Activated T-cell treated with anti-CD3 and anti-CD28 coated beads, Interleukin-2, amount 50 U/mL, for 72 hours (primary cell): ENCODE results near the gene GPA33. TPM values are rescaled to one million over a fixed set of nuclear protein-coding genes. Genes with fewer than 3 reads are reported as not detected.

Experiments used
- ATAC-seq, 2 donors: fragments of 150-1000 bp; cut with Tn5 transposase; replicated peaks in 1 of 2; 2 replicates each; pipeline ENCODE4 v1.10.0; 2021; ENCODE audit warnings: moderate library complexity in 2 of 2, mild to moderate bottlenecking in 1 of 2
- DNase-seq, 2 donors: peaks; one replicate each; pipeline ENCODE4 v3.0.0; 2021 to 2022; ENCODE audit warnings: mixed read lengths in 1 of 2
- H3K27ac Mint-ChIP-seq: one replicate; pipeline ENCODE4 v1.8.0; 2022; ENCODE audit warnings: mild to moderate bottlenecking, moderate library complexity, mixed read lengths
- H3K27me3 Mint-ChIP-seq: one replicate; pipeline ENCODE4 v1.8.0; 2022; ENCODE audit warnings: low read depth, mixed read lengths
- H3K36me3 Mint-ChIP-seq, 2 donors: one replicate each; pipeline ENCODE4 v1.8.0; 2022; ENCODE audit warnings: mixed read lengths in 2 of 2, mild to moderate bottlenecking in 1 of 2; ENCODE audit not compliant: insufficient read depth in 2 of 2
- H3K4me1 Mint-ChIP-seq: one replicate; pipeline ENCODE4 v1.8.0; 2022; ENCODE audit warnings: low read depth, mixed read lengths
- H3K4me3 Mint-ChIP-seq, 2 donors: one replicate each; pipeline ENCODE4 v1.8.0; 2022; ENCODE audit warnings: mild to moderate bottlenecking in 2 of 2, mixed read lengths in 2 of 2, moderate library complexity in 2 of 2
- H3K9me3 Mint-ChIP-seq, 2 donors: one replicate each; pipeline ENCODE4 v1.8.0; 2022; ENCODE audit warnings: mixed read lengths in 2 of 2
- total RNA-seq, 2 donors: library from RNA; stranded (reverse); gene quantifications; one replicate each; pipeline ENCODE4 v1.2.3, GENCODE V29; 2022

The GPA33 gene
- total RNA-seq, 2 donors from 2014 or later: 2.6 to 5.2 TPM

DNA sequence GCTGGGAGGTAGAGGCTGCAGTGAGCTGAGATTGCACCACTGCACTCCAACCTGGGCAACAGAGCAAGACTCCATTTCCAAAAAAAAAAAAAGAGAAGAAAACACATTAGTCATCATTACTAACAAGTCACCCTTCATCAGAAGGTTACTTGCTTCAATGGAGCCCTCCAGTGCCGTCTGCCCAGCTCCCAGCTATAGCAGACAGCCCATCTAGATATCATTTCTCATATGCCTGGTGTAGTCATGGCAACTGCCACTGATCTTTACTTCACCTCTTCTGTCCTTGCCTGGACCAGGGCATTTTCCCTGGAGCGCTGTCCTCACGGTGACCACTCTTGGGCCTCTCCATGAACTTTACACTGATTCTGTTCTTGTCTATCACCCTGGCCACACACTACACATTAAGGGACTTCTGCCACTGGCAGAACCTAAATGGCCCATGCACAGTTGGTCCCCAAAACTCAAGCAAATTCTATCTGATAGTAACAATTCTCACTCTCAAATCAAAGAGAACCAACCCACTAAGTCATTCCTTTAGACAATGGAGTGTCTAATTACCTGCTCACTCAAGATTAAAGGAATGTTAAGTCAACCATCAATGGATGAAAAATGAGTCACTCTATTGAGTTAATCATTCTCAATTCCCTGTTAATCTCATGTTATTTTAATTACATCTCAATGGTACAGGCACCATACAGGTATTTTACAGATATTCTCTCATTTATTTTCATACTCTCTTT, 12.9 kb downstream of the GPA33 start:
- Mint-ChIP-seq H3K27ac (no peak overlapping the region), H3K27me3 (no peaks in the 10 kb centered on the region), H3K4me1 (peaks cover 20% of the 10 kb centered on the region), H3K9me3 (peaks cover 0 to 5% of the 10 kb centered on the region in 2 donors), H3K36me3 (peaks cover 0 to 3% of the 10 kb centered on the region in 2 donors), H3K4me3 (no peak overlapping the region)
- ATAC-seq (no peak), DNase-seq (no peak)

DNA sequence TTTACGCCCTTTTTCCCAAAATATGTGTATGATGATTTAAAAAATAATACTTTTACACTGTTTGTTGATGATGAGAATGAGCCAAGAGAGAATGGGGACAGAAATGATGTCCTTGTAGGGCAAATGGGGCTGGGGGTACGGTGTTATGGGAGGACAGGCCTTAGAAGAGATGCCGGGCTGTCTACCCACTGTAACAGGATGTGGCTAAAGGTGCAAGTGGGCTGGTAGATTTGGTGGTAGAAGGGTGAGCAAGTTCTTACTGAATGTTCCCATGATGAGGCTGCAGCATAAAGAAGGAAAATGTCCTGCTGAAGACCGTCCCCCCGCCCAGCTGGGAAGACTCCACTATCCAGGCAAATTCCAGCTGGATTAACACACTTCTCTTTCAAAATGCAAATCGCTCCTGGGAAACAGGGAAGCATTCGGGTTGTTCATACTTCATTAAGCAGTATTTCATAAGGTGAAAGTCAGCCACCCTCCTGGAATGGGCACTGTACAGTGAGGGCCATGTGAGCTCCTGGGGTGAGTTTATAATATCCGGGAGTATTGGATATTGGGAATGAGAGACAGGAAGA, 14.0 kb downstream of the GPA33 start:
- peak overlapping the region; percentile 21 for H3K4me3 Mint-ChIP-seq
- peaks cover 20% of the 10 kb centered on the region for H3K4me1 Mint-ChIP-seq
- ATAC-seq (peak in 1 of 2 donors; percentile 52), DNase-seq (no peak)
- no peaks in the 10 kb centered on the region for H3K27me3 Mint-ChIP-seq
- H3K9me3 Mint-ChIP-seq: peaks cover 0 to 5% of the 10 kb centered on the region in 2 donors
- peaks cover 0 to 3% of the 10 kb centered on the region in 2 donors for H3K36me3 Mint-ChIP-seq
- peak overlapping the region; percentile 12 for H3K27ac Mint-ChIP-seq

DNA sequence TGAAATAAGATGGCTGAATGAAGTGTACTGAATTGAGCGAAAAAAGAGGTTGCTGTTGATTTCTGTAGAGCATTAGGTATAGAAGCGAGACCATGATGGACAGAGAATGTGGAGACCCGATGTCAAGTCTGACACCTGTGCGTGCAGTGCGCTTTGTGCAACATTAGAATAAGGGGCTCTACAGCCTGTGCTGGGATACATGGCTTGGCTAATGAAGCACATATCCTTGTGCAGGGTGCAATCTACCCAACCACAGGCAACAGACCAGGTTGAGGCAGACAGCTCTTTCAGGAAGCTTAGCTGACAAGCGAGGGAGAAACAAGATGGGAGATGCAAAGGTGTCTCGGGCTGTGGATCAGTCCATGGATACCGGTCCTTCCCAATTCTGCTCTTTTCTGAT, 18.9 kb downstream of the GPA33 start:
- Mint-ChIP-seq H3K27ac (no peak overlapping the region), H3K36me3 (peaks cover 0 to 2% of the 10 kb centered on the region in 2 donors), H3K27me3 (no peaks in the 10 kb centered on the region), H3K4me1 (peaks cover 13% of the 10 kb centered on the region), H3K4me3 (no peak overlapping the region), H3K9me3 (peaks cover 0 to 5% of the 10 kb centered on the region in 2 donors)
- ATAC-seq (no peak), DNase-seq (no peak)

DNA sequence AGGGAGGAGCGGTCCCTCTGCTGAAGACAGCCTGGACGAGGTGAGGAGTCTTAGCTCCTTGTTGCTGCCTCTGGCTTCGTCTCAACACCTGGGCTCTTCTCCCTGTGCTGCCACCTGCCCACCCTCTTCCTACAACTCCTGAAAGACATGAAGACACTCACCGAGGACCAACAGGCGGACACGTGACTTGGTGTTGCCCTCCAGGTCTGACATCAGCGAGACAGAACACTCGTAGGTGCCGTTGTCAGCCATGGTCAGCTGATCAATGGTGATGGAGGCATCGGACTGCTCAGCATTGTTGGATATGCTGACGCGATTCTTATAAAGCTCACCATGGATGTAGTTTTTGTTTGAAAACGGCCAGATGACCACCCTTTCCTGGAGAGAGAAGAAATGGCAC, 21.4 kb downstream of the GPA33 start:
- Mint-ChIP-seq H3K9me3 (no peaks in the 10 kb centered on the region), H3K4me3 (no peak overlapping the region), H3K27ac (no peak overlapping the region), H3K4me1 (no peaks in the 10 kb centered on the region), H3K27me3 (no peaks in the 10 kb centered on the region), H3K36me3 (no peaks in the 10 kb centered on the region)
- no peak for ATAC-seq
- DNase-seq: no peak

DNA sequence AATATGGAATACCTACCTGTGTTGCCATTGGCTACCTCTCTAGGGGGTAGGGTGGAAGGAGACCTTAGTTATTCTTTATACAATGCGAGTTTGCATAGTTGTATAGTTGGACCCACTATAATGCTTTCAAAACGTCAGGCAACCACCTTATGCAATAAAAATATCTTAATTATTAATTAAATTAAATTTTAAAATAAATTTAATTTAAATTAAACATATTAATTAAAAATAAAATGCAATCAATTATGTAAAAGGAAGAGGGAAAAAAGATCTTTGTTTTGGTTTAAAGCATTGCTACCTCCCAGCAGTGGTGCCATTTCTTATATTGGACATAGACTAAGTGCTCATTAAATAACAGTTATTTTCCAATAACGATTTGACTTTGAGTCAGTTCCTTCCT, 22.3 kb downstream of the GPA33 start:
- no peaks in the 10 kb centered on the region for H3K9me3 Mint-ChIP-seq
- no peak overlapping the region for H3K27ac Mint-ChIP-seq
- no peak overlapping the region for H3K4me3 Mint-ChIP-seq
- no peak for DNase-seq
- ATAC-seq: no peak
- no peaks in the 10 kb centered on the region for H3K27me3 Mint-ChIP-seq
- H3K36me3 Mint-ChIP-seq: no peaks in the 10 kb centered on the region
- H3K4me1 Mint-ChIP-seq: no peaks in the 10 kb centered on the region

DNA sequence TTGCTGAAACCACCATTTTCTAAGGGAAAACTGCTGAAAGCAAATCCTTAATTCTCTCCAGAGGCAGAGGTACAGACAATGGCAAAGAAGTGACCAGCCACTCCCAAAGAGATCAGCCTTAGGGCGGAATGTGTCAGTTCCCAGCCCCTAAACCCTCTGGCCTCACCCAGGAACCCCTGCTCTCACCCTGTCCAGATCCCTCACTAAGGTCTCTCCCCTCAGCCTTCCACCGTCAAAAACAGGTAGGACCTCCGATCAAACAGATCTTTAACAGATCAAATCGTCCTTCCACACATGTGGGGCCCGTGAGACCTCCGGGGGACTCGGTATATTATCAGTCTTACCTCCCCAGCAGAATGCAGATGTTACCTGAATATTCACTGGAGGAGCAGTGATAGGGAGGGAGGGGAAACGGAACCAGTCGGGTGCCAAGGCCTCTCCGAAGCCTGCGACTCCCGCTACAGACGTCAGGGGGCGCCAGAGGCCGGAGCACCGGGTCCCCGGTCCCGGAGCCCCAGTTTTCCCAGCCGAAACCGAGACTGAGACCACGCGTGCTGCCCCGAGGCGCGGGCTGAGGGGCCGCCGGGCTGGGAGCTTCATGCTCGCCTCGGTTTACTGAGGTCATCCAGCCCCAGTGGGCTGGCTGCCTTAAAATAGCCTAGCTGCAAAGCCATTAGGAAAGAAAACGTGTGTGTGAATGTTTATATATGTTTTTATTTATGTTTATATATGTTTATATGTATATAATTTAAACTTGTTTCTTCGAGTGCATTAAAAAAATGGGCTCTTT, 23.6 kb downstream of the GPA33 start:
- Mint-ChIP-seq H3K4me1 (no peaks in the 10 kb centered on the region), H3K36me3 (no peaks in the 10 kb centered on the region), H3K27me3 (no peaks in the 10 kb centered on the region), H3K9me3 (no peaks in the 10 kb centered on the region), H3K4me3 (peak overlapping the region; percentile 33 to 63), H3K27ac (no peak overlapping the region)
- peak; percentile 81 to 89 for DNase-seq
- peak; percentile 88 to 97 for ATAC-seq

DNA sequence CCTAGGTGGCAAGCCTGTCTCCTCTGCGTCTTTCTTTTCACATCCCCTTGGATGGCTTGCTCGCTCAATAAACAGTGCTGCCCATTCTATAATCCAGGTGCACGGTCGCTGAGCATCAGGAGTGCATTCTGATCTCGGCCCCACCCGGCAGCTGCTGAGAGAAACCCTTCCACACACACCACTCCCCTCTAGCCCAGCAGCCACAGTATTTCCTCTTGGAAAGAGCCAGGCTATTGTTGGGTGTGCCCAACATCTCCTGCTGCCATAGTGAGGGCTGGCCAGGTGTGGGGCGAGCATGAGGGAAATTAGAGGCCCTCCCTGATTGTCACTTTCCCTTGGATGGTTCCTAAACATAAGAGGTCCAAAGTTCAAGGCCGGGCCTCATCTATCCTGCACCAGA, 24.7 kb downstream of the GPA33 start:
- no peaks in the 10 kb centered on the region for H3K27me3 Mint-ChIP-seq
- ATAC-seq: no peak
- no peaks in the 10 kb centered on the region for H3K9me3 Mint-ChIP-seq
- no peaks in the 10 kb centered on the region for H3K36me3 Mint-ChIP-seq
- no peak overlapping the region for H3K27ac Mint-ChIP-seq
- H3K4me1 Mint-ChIP-seq: no peaks in the 10 kb centered on the region
- no peak for DNase-seq
- H3K4me3 Mint-ChIP-seq: no peak overlapping the region

DNA sequence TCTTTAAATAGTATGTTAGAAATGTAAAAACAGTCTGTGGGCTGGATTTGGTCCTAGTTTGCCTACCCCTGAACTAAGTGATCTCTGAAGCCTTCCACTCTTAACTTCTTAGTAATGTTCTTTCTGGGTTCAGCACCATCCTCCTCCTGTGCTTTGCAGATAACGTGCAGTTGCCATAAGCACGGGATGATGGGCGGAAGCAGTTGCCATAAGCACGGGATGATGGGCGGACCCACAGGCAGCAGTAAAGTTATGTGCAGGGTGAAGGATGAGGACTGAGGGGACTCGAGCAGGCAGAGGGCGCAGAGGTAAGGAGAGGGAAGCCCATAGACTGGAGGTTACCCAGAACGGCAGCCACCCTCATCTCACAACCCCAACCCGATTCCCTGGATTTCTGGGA, 25.6 kb downstream of the GPA33 start:
- DNase-seq (no peak), ATAC-seq (no peak)
- Mint-ChIP-seq H3K4me3 (no peak overlapping the region), H3K4me1 (peaks cover 1% of the 10 kb centered on the region), H3K36me3 (no peaks in the 10 kb centered on the region), H3K27ac (no peak overlapping the region), H3K9me3 (no peaks in the 10 kb centered on the region), H3K27me3 (no peaks in the 10 kb centered on the region)

DNA sequence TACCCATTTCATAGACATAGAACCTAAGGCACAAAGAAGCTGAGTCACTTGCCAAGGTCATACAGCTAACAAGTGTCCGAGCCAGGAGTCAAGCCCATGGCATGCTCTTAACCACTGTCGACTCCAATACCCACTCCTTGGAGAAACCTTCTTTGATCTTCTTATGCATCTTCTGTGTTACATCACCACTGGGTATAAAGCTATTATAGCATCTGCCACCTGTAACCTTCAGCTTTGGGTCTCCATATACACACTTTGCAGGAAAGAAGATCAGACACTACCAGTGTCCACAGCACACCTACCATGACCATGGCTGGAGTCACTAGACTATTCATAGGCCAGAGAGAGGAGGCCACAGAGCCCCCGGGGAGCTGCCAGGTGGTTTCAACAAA, 29.1 kb downstream of the GPA33 start:
- Mint-ChIP-seq H3K27me3 (no peaks in the 10 kb centered on the region), H3K9me3 (no peaks in the 10 kb centered on the region), H3K36me3 (no peaks in the 10 kb centered on the region), H3K27ac (no peak overlapping the region), H3K4me3 (no peak overlapping the region), H3K4me1 (peaks cover 12% of the 10 kb centered on the region)
- DNase-seq (no peak), ATAC-seq (no peak)

DNA sequence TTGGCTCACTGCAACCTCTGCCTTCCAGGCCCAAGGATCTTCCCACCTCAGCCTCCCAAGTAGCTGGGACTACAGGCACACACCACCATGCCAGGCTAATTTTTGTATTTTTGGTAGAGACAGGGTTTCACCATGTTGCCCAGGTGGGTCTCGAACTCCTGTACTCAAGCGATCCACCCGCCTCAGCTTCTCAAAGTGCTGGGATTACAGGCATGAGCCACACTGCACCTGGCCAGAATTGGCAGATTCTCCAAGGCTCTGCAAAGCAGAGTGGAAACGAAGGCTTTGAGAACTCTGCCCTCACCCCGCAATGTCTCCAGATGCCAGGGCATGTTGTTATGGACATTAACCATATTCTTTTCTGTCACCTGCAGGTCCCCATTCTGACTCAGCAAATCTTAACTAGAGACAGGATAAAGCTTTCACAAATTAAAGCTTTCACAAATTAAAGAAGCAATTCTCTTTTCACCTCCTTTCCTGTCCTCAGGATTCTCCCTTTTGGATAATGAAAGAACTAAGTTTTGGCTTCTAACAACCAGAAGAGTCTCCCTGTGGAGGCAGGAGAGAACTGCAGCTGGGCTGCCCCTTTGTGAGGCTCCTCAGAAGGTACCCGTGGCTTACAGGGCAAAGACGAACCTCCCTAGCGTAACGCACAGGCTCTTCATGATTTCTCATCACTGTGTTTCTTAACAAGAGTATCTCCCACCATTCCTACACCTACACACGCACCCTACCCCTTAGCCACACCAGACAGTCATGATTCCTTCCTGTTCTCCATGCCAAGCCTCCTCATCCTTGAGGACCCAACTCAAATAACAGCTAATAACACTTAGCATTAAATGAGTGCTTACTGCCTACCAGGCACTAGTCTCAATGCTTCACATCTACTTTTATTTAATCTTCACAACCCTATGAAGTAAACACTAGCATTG, 29.8 kb downstream of the GPA33 start:
- Mint-ChIP-seq H3K36me3 (no peaks in the 10 kb centered on the region), H3K27me3 (no peaks in the 10 kb centered on the region), H3K9me3 (no peaks in the 10 kb centered on the region), H3K4me1 (peaks cover 12% of the 10 kb centered on the region), H3K27ac (no peak overlapping the region), H3K4me3 (no peak overlapping the region)
- ATAC-seq (no peak), DNase-seq (no peak)

DNA sequence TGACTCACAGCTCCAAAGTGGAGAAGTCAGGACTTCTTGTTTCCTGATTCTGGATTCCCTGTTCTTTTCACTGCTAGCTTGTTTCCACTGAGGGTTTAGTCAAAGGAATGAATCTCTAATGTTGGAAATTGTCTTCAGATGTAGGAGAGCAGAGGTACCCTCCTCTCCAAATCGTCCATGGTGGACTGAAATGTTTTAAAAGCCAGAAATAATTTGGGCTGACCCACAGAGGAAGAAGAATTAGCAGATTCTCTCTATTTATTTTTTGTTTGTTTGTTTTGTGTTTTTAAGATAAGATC, 30.4 kb downstream of the GPA33 start:
- ATAC-seq (no peak), DNase-seq (no peak)
- Mint-ChIP-seq H3K9me3 (no peaks in the 10 kb centered on the region), H3K36me3 (no peaks in the 10 kb centered on the region), H3K4me1 (peaks cover 12% of the 10 kb centered on the region), H3K4me3 (no peak overlapping the region), H3K27me3 (no peaks in the 10 kb centered on the region), H3K27ac (no peak overlapping the region)

DNA sequence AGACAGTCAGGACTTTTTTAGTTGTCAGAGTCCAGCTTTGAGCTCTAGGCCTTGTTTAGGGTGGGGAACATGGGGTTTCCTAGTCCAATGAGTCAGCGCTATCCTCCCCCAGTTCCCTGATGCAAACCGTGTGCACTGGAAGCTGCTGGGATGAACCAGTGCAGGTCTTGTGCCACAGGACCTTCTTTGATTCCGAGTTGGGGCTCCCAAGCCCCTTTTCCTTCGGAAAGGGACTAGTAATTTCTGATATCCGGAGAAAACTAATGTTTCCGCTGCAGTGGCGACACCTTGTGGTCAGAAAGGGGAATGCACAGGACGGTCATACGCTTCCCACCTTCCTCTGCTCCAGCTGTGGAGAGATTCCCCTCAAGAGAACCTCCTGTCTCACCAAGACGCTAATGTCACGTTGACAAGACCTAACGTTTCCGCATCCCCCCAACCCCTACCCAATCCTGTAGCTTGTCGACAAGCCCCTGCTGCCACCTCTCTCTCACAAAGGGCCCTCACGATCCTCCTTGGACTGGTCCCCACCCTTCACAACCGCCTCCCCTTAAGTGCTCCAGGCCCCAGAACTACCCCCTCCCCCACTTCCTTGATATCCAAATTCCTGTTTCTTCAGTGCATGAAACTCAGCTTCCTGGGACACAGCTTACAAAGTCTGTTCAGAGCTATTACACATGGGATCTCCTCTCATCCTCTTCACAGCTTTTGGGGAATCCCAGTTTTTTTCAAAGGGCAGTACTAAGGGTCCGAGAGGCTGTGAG, 30.9 kb downstream of the GPA33 start:
- Mint-ChIP-seq H3K9me3 (no peaks in the 10 kb centered on the region), H3K27me3 (no peaks in the 10 kb centered on the region), H3K4me1 (peaks cover 12% of the 10 kb centered on the region), H3K27ac (no peak overlapping the region), H3K36me3 (no peaks in the 10 kb centered on the region), H3K4me3 (peak overlapping the region in 1 of 2 donors; percentile 49)
- peak; percentile 72 to 76 for DNase-seq
- ATAC-seq: peak; percentile 59 to 63
